WERI-Rb-1 (cell line): ENCODE measurements around the gene TRPM3.

Experiments
- DNase-seq: peaks from one replicate; pipeline ENCODE4 v3.0.0-alpha.2; 2020
- H3K27ac ChIP-seq: fragments of 250-450 bp; sonication (Bioruptor Pico); 2 replicates; pipeline ENCODE4 v1.5.1; 2020; ENCODE audit warnings: mild to moderate bottlenecking, moderate library complexity
- H3K27me3 ChIP-seq: fragments of 250-450 bp; sonication (Bioruptor Pico); 2 replicates; pipeline ENCODE4 v1.5.1; 2021; ENCODE audit warnings: mild to moderate bottlenecking, low read depth, moderate library complexity; ENCODE audit not compliant: insufficient read depth, severe bottlenecking
- H3K36me3 ChIP-seq: fragments of 250-450 bp; sonication (Bioruptor Pico); 2 replicates; pipeline ENCODE4 v1.5.1; 2020; ENCODE audit warnings: mild to moderate bottlenecking, moderate library complexity
- H3K4me3 ChIP-seq: 2 replicates; pipeline ENCODE4 v1.5.1; 2011; ENCODE audit warnings: low read depth, mild to moderate bottlenecking, control low read depth, low read length
- H3K9me3 ChIP-seq: fragments of 250-450 bp; sonication (Bioruptor Pico); 2 replicates; pipeline ENCODE4 v1.5.1; 2021; ENCODE audit warnings: mild to moderate bottlenecking, moderate library complexity; ENCODE audit not compliant: severe bottlenecking
- TF ChIP-seq, protein P1 (sequence below): IDR thresholded peaks from 2 replicates; pipeline ENCODE4 v1.5.1; 2011; ENCODE audit warnings: low read depth, mild to moderate bottlenecking, control low read depth, inconsistent platforms, low read length

TRPM3 gene

DNA sequence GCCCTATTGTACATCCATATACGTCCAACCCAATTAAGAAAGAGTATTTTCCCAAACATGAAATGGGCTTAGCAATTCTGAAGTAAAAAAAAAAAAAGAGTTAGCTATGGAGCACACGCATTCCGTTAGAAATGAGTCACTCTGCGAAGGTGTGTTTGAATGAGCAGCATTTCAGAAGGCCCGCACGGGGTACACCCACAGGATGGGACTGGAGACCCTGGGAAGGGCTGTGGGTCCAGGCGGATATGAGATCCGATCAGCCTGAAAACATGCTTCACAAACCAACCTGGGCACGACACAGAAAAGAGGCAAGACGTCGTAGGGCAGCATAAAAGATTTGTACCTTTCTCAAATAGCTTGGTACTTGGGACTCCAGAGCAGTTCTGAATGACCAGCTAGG, 533.0 kb downstream of the TRPM3 start:
- Histone ChIP-seq H3K9me3 (no peaks in the 10 kb centered on the region), H3K4me3 (no peak overlapping the region), H3K36me3 (no peaks in the 10 kb centered on the region), H3K27ac (no peak overlapping the region), H3K27me3 (no peaks in the 10 kb centered on the region)
- no peak for DNase-seq
- TF ChIP-seq, protein P1, sequence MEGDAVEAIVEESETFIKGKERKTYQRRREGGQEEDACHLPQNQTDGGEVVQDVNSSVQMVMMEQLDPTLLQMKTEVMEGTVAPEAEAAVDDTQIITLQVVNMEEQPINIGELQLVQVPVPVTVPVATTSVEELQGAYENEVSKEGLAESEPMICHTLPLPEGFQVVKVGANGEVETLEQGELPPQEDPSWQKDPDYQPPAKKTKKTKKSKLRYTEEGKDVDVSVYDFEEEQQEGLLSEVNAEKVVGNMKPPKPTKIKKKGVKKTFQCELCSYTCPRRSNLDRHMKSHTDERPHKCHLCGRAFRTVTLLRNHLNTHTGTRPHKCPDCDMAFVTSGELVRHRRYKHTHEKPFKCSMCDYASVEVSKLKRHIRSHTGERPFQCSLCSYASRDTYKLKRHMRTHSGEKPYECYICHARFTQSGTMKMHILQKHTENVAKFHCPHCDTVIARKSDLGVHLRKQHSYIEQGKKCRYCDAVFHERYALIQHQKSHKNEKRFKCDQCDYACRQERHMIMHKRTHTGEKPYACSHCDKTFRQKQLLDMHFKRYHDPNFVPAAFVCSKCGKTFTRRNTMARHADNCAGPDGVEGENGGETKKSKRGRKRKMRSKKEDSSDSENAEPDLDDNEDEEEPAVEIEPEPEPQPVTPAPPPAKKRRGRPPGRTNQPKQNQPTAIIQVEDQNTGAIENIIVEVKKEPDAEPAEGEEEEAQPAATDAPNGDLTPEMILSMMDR, result no peak

DNA sequence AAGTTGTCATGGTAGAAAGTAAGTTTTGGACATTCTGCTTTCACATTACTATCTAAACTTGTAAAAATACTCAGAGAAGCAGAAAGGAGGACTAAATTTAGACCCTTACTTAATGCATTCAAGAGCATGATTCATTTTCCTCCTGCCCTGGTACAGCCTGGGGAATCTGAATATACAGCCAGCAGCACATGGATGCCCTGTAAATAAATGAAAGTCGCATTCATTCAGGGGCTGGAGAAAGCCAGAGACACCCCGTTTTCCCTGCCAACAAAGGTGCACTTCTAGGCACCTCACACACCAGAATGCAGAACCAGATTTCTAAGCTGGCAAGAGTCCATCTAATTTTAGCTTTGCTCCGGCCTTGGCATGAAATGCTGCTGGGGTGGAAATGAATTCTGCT, 534.2 kb downstream of the TRPM3 start:
- no peaks in the 10 kb centered on the region for H3K27me3 ChIP-seq
- no peaks in the 10 kb centered on the region for H3K36me3 ChIP-seq
- no peak overlapping the region for H3K4me3 ChIP-seq
- no peak overlapping the region for H3K27ac ChIP-seq
- TF ChIP-seq, protein P1, result no peak
- no peaks in the 10 kb centered on the region for H3K9me3 ChIP-seq
- DNase-seq, result no peak

DNA sequence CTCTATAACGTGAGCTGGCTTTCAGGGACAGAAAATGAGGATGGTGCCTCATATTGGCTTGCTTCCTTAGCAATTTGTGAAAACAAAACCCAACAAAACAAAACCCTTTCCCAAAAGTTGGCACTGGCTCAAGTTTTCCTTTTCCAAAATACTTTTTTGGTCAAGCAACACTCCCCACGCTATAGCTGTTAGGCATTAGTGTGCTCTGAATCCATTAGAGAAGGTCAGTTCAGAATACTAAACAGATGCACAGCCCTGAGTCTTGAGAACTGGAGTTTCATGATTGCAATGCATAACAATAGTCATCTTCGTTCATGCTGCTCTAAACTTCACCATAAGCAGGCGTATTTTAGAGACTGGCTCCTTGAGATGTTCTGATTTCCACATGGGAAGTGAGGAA, 534.9 kb downstream of the TRPM3 start:
- H3K36me3 ChIP-seq, result no peaks in the 10 kb centered on the region
- H3K9me3 ChIP-seq, result no peaks in the 10 kb centered on the region
- no peak overlapping the region for H3K27ac ChIP-seq
- TF ChIP-seq, protein P1, result no peak
- no peak overlapping the region for H3K4me3 ChIP-seq
- H3K27me3 ChIP-seq, result no peaks in the 10 kb centered on the region
- no peak for DNase-seq

DNA sequence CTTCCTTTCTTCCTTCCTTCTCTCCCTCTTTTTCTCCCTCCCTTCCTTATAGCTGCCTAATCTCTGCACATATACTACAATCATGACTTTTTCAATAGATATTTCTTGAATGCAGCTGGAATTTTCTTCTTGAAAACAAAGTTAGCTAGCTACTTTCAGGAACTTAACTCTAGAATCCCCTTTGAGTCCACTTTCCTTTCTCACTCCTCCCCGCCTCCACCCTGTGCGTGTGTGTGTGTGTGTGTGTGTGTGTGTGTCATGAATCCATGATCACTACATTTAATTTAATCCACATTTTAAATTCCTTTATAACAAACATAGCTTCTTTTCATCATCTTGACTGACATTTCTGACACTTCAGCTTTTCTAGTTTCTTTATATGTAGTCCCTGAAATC, 539.5 kb downstream of the TRPM3 start:
- H3K27ac ChIP-seq, result no peak overlapping the region
- H3K9me3 ChIP-seq, result no peaks in the 10 kb centered on the region
- DNase-seq, result no peak
- H3K4me3 ChIP-seq, result no peak overlapping the region
- H3K36me3 ChIP-seq, result no peaks in the 10 kb centered on the region
- TF ChIP-seq, protein P1, result no peak
- H3K27me3 ChIP-seq, result no peaks in the 10 kb centered on the region

DNA sequence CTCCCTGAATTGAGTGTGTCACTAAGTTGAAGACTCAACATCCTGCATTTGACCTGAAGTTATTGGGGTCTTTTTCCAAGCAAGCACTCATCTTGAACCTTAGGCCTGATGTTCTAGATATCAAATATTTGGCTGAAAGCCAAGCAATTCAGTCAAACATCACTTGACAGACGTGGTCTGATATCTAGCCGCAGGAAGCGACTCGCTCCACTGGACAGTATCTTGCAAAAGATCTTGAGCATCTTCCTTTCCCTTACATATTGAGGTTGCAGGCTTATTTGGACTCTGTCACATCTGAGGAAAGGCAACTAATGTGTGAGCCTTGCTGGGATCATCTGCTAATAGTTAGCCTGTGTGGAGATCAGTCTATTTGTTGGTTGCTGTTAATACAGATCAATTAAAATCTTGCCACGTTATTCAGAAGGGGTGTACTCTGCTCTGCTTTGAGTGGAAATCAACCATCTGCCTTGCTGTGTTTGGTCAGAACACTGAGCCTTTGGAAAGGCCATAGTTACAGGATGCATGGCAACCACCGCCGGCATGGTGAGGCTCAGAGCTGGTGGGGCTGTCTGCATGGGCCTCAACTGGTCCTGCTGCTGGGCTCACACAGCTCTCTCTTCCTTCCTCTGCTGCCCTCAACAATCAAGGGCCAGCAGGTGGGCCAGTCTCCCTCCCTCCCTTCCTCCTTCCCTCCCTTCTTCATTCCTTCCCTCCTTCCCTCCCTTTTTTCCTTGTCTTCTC, 540.0 kb downstream of the TRPM3 start:
- TF ChIP-seq, protein P1, result no peak
- no peak for DNase-seq
- Histone ChIP-seq H3K36me3 (no peaks in the 10 kb centered on the region), H3K4me3 (no peak overlapping the region), H3K27me3 (no peaks in the 10 kb centered on the region), H3K27ac (no peak overlapping the region), H3K9me3 (no peaks in the 10 kb centered on the region)
